ENCODE measurements around the gene RAG2.
"Not testable (repeated sequence)": the region's sequence is repeated elsewhere in the genome, so short reads cannot be mapped to it uniquely, and the experiment has no call there.

Gene RAG2

DNA sequence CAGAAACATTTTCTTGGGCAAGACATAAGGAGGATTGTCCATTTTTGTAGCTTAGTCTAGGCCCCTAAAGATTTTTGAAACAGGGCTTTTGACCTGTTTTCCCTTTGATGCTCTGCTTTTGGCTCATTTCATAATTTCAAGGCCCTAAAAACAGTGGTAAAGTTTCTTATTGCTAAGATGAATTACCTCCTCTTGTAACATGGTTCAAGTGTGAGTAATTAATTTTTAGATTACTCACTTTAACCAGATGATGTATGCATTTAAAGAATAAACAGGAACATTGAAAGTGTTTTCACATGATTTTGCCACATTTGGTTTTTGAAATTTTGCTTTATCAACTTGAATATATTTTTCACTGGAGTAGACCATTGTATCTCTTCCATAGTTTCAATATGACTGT, 1.2 kb downstream of the RAG2 start:
- no peak for DNase-seq

DNA sequence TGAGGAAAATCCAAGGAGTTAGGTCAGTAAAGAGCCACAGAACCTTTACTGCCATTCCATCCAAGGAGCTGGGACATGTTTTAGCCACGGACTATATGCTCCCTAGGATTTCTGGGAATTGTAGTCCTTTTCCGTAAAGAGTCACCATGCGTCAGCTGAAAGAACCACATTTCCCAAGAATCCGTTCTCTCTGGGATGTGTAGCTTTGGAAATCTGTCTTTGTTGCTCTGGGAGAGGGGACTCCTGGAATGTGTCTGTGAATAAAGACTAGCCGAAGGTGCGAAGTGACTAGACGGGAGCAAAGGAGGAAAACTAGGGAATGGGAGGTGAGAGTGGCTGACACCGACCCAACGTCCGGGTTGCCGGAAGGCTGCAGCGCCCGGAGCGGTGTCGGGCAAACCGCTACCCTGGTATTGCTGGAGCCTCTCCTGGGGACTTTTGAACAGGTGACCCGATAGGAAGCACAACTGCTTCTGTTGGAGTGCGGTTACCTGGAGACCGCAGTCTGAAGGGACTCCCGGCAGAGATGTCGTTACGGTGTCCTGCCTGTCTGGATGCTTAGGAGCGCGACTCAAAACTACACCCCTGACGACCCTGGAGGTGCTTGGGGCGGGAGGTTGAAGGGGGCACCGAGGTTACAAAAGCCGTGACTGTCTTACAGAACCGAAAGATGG, 3.6 kb downstream of the RAG2 start, which contains the start of gene IFTAP:
TSS of gene IFTAP (plus strand) at position 187 of the 674 bp plus-strand sequence. CDS start 15,602 bp downstream, outside the sequence.
- DNase-seq = peak; percentile 97

DNA sequence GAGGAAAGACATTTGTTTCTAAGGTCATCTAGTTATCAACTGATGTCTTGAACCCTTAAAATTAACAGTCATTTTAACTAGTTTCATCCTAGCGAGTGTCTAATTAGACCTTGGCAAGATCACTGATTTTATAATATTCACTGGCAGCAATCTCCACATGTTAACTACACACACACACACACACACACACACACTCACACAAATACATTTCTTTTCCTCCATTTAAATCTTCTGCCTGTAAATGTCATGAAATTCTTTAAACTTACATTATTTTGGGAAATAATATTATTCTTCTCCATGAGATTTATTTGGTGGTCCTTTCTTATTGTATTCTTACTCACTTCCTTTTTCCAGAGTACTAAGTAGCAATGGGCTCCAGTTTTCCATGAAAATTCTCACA, 6.6 kb downstream of the RAG2 start:
- no peak for DNase-seq

DNA sequence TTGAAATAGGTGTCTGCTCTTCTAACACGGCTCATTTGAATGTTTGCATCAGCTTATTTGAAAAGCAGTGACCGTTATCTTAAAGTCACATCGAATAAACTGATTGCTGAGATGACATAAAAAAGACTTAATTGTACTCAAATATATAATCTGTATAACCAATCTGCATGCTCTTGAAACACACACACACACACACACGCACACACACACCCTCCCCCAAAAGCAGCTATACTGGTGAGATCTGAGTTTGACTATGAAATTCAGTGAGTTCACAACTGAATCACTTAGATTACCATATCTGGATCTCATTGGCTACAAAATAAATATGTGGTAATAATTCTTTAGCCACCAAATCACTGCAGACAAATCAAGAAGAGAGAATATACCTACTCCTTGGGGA, 7.5 kb downstream of the RAG2 start:
- DNase-seq = no peak

DNA sequence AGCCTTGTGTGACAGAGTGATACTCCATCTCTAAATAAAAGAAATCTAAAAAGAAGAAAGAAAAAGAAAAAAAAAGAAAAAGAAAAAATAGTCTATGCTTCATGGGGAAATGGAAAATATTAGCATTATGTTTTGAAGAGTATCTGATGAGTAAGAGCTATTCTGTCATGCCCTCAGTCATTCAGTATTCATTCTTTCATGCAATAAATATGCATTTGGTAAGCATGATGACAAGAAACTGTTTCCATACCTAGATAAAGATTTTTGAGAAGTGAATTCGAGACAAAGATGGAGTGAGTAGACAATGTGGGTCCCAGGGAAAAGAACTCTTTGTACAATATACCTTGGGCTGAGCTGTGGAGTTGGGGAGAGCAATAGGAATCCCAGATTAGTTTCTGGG, 9.9 kb downstream of the RAG2 start:
- DNase-seq = no peak

DNA sequence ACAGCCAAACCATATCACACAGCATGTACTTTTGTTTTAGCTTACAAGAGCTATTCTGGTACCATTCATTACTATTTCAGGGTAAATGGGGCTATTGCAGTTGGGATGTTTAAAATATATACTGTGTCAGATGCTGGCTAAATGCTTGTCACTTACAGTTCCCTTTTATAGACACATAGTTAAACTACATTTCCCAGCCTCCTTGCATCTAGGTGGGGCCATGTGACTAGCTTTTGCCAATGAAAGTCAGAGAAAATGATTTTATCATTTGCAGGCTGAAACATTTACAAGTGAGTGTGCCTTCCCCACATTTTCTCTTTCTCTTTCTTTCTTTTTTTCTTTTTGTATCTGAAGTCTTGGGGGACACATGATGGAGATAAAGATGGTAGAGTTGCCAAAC, 11.5 kb downstream of the RAG2 start:
- no peak for DNase-seq

DNA sequence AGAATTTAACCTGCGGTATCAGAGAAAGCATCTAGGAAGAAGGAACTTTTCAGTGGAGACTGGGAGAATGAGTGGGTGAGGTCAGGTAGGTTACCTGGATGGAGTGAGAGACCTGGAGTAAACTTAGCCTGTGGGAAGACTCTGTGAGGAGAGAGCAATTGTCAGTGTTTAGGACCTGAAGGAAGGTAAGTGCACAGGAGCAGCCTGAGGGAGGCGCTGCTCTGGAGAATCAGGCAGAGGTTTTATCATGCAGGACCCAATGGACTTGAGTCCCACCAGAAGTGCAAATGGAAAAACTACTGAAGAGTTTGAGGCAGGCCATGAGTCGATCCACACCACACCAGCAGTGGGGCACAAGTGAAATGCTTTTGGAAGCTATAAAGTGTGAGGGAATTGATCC, 14.4 kb downstream of the RAG2 start:
- no peak for DNase-seq

DNA sequence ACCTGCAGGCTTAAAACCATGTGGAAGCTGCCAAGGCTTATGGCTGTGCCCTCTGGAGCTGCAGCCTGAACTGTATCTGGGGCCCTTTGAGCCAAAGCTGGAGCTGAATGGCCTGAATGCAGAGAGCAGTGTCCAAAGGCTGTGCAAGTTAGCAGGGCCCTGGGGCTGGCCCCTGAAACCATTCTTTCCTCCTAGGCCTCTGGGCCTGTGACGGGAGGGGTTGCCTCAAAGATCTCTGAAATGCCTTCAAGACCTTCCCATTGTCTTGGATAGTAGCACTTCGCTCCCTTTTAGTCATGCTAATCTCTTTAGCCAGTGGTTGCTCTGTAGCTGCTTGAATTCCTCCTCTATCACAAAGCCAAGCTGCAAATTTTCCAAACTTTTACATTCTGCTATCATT, 16.5 kb downstream of the RAG2 start:
- no peak for DNase-seq

DNA sequence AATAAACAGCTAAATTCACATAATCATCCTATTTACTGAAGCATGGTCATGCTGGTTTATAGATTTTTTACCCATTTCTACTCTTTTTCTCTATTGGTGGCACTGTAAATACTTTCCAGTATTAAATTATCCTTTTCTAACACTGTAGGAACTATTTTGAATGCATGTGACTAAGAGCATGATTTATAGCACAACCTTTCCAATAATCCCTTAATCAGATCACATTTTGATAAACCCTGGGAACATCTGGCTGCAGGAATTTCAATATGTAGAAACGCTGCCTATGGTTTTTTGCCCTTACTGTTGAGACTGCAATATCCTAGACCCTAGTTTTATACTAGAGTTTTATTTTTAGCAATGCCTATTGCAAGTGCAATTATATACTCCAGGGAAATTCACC, 19.6 kb downstream of the RAG2 start:
- DNase-seq = no peak

DNA sequence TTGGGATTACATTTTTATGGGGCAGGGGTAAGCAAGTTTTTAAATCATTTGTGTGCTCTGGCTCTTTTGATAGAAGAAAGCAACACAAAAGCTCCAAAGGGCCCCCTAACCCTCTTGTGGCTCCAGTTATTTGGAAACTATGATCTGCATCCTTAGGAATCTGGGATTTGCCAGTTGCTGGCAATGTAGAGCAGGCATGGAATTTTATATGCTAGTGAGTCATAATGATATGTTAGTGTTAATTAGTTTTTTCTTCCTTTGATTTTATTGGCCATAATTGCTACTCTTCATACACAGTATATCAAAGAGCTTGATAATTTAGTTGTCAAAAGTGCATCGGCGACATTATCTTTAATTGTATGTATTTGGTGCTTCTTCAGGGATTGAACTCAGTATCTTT, 20.2 kb downstream of the RAG2 start:
- DNase-seq = peak; percentile 38

DNA sequence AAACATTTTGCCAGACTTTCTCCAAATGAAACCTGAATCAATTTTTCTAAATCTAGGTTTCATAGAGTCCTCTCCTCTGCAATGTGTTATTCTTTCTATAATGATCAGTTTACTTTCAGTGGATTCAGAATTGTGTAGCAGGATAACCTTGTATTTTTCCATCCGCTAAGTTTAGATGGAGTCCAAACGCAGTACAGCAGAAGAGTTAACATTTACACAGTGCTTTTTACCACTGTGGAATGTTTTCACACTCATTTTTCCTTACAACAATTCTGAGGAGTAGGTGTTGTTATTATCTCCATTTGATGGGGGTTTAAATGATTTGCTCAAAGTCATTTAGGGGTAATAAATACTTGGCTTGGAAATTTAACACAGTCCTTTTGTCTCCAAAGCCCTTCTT, 20.7 kb downstream of the RAG2 start:
- no peak for DNase-seq

DNA sequence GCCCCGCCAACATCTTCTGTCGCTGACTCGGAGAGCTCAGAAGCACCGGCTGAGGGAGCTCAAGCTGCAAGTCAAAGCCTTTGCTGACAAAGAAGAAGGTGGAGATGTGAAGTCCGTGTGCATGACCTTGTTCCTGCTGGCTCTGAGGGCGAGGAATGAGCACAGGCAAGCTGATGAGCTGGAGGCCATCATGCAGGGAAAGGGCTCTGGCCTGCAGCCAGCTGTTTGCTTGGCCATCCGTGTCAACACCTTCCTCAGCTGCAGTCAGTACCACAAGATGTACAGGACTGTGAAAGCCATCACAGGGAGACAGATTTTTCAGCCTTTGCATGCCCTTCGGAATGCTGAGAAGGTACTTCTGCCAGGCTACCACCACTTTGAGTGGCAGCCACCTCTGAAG, 23.6 kb downstream of the RAG2 start:
- no peak for DNase-seq

DNA sequence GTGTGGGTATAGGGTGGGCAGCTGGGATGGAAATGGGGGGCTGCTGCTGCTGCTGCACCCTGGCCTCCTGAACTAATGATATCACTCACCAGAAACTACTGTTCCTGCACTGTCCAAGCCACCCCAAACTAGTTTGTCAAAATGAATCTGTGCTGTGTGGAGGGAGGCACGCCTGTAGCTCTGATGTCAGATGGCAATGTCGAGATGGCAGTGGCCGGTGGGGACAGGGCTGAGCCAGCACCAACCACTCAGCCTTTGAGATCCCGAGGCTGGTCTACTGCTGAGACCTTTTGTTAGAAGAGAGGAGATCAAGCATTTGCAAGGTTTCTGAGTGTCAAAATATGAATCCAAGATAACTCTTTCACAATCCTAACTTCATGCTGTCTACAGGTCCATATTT, 28.9 kb downstream of the RAG2 start:
- DNase-seq = no peak

DNA sequence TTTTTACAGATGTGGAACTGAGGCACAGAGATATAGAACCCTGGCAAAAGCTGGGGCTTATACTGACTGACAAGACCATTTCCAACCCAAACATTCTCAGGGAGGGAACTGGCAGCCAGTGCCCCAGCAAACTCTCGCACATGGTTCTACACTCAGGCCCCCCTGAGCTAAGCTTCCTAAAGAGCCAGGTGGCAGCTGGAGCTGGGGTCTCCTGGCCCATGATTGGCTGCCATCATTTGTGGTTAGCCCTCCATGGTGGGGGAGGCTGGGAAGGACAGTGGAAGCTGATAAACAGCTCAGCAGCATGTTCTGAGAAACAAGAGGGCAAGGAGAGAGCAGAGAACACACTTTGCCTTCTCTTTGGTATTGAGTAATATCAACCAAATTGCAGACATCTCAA, 30.3 kb downstream of the RAG2 start, which contains the start of gene RAG1:
TSS of gene RAG1 (plus strand) at position 314 of the 400 bp plus-strand sequence. CDS start 5,298 bp downstream, outside the sequence.
- no peak for DNase-seq

DNA sequence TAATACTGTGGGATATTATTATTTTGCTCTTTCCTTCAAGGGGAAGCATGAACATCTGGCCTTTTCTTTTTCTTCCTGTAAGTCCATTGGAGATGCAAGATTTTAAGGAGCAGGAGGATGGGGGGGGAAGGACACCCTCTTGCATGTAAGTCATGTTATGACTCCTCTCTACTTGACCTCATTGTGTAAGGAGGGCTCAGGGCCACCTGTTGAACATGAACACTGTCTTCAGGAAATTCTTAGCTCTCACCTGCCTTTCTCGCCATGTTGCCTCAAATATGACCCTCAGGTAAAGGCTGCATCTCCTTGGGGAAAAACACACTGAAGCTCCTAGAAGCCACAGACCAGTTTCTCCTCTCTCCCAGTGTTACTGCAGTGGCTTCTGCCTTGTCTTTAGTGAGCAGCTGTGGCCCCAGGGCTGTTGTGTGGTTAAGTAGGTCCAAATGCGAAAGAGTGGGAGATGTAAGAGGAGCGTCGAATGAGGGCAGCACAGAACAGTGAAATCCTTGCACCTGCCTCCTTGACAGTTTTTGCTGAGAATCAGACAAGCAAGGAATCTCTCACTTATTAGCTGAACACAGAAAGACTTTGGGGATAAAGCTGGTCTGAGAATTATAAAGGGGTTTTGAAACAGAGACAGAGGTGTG, 31.5 kb downstream of the RAG2 start:
- no peak for DNase-seq

DNA sequence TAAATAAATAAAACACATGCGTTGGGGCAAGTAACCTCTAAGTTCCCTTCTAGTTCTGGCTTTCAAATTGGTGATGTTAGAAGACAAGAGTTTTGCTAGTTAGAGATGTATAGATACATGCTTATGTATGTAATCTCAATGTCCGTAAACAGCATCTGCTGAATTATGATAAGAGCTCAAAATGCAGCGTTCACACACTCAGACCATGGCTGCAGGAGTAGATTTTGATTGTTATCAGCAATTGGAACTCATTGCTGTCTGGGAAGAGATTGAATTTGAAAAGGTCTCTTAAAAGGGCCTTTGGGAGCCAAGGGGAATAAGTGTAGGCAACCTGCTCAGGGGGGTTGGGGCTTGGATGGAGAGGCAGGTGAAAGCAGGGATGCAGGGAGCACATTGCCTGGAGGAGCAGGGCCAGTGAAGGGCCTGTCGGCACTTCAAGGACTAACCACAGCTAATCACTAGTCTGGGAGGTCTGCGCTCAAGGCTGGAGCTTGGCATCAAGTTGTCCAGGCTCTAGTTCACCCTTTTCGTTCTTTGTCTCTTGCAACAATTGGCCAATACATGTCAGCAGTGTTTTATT, 32.9 kb downstream of the RAG2 start:
- no peak for DNase-seq

DNA sequence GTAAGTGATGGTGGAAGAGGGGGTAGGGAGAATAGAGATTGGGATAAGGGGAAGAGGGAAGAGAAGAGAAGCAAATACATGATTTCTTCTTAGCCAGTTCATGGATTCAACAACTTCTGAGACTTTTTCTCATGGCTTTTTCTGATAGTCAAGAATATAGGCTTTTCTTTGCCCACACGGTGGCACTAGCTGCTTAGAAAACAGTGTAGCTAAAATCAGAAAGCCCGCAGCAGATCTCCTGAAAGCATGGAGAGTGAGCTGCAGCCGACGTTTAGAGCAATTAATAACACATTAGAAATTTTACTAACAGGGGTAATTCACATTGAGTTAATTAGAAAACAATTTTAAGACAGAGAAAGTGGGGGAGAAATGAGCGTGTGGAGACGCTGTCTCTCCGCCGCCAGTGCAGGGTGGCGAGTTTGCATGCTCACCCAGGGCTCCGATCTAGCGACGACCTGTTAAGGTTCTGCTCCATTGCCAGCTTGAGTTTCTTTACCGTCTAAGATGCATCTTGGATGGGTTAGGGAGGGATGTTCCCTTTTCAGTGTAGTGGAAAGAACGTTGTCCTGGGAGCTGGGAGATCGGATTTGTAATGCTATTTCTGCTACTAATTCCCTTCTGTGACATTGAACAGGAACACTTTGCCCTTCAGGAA, 33.5 kb downstream of the RAG2 start:
- DNase-seq = peak; percentile 91

DNA sequence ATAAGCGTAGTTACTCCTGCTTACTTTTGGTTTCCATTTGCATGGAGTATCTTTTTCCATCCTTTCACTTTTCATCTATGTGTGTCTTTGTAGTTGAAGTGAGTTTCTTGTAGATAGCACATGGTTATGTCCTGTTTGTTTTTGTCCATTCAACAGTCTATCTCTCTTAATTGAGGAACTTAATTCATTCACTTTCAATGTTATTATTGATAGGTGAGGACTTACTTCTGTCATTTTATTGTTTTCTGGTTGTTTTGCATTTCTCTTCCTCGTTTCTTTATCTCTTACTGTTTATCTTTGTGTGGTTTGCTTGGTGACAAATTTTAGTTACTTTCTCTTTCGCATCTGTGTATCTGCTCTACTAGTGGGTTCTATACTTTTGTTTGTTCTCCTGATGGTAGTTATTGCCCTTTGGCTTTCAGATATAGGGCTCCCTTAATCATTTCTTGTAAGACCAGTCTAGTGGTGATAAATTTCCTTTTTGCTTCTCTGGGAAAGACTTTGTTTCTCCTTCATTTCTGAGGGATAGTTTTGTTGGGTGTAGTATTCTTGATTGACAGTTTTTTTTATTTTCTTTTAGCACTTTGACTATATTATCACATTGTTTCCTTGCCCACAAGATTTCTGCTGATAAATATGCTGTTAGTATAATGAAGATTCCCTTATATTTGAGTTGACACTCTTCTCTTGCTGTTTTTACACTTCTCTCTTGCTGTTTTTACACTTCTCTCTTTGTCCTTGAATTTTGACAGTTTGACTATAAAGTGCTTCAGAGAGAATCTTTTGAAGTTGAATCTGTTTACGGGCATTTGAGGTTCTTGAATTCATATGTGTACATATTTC, 39.2 kb downstream of the RAG2 start:
- DNase-seq = no peak

DNA sequence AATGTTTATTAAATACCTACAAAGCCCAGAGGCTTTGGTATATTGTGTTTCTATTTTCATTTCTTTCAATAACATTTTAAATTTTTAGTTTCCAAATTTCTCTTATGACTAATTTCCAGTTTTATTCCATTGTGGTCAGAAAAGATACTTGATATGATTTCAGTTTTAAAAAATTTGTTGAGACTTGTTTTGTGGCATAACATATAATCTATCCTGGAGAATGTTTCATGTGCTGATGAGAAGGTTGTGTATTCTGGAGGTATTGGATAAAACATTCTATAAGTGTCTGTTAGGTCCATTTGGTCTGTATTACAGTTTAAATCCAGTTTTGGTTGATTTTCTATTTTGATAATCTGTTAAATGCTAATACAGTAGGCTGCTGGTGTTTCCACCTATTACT, 40.0 kb downstream of the RAG2 start:
- DNase-seq = no peak

DNA sequence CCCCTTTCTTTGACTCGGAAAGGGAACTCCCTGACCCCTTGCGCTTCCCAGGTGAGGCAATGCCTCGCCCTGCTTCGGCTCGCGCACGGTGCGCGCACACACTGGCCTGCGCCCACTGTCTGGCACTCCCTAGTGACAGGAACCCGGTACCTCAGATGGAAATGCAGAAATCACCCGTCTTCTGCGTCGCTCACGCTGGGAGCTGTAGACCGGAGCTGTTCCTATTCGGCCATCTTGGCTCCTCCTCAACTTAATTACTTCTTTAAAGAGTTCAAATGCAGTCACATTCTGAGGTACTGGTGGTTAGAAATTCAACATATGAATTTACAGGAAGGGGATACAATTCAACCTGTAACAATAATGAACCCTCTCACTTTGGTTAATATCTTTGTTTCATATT, 40.6 kb downstream of the RAG2 start:
- not testable (repeated sequence) for DNase-seq

DNA sequence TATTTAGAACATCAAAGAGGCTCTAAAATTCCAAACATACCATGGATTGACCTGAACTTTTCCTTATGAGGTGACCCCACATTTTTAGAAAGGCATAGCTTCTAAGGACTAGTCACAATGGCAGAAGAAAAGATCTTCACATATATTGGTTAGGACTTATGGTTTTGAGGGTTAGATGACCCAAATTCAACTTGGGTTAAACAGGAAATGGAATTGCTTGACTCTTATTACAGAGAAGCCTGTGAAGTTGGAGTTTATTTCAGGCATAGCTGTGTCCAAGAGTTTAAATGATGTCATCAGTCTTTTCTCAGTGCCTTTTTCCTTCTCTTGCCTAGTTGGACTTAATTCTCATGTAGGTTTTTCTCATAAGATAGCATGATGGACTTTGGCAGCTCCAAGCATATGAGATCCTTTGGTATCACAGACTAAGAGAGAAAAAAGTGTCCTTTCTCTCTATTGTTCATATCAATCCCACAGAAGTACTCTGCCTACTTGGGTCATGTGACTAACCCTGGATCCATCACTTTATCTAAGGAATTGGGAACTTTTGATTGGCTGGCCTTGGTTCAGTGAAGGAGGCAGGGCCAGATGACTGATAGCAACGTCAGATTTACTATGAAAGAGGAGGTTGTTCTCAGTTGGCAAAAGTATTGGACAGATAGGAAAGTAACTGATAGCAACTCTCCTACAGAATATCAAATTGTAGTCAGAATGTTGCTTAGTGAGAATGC, 47.5 kb downstream of the RAG2 start:
- DNase-seq = no peak

All from eye (tissue), 1 donor.